Measurements from ENCODE around the gene CREBL2.

The CREBL2 gene

DNA sequence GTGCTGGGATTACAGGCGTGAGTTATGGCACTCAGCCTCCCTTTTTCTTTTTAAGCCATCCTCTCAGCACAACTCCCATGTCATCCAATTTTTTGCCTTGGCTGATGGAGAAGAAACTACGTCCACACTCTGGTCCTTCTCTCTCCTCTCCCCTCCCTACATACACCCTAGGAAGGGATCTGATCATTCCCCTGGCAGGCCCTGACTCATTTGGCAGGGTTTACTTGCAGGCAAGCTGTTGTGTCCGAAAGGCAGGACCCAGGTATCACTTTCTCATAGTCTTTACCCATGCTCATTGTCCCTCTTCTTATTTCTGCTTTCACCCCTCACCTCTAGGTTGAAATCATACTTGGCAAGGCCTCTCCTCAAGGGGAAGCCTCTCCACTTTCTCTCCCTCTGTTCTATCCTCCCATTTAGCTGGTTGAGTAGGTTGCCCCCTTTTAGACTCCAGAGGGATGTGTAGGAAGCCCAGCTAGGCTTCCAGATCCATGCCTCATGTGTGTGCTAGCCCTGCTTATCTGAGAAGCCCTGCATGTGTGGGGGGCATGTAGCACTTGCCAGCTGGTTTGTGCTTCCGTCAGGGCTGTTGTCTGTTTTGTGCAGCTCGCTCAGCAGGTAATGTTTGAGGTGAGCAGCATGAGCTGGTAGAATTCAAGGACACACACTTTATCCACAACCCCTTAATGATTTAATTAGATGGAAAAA, 69.5 kb downstream of the CREBL2 start:
- no peak for DNase-seq

DNA sequence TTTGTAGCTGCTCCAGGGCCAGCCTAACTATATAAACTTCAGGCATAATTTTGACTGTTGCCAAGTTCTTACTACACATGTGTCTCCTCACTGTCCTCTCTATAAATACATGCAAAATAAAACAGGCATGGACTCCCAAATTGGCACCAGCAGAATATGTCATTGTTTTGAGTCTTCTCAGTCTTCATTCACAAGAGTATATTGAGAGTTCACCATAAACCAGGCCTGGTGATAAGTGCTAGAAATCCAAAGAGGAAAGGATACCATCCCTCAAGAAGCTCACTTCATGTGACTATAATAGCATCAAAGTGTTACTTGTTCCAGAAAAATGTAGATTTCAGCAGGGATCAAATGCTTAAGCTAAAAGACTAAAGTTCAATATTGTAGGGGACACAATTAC, 70.6 kb downstream of the CREBL2 start:
- DNase-seq = no peak

DNA sequence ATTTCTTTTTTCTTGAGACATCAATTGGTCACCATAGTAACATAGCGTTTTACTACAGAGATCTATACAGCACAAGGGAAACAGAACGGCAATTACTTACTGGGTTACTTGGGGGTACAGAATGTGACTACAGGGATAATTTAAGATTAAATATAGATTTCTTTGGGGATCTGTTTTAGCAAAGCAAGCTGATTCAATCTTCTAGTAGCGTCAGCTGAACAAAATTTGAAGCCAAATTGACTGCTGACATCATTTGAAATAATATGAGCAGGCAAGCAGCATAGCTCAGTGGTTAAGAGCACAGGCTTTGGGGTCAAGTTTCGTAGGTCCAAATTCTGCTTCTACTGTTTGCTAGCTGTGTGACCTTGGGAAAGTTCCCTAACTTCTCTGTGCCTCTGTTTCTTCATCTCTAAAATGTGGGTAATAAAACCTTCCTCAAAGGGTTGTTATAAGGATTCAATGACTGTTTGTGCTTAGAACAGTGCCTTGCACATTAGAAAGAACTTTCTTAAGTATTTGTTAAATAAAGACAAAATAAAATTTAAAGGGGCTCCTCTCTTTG, 71.5 kb downstream of the CREBL2 start:
- no peak for DNase-seq

DNA sequence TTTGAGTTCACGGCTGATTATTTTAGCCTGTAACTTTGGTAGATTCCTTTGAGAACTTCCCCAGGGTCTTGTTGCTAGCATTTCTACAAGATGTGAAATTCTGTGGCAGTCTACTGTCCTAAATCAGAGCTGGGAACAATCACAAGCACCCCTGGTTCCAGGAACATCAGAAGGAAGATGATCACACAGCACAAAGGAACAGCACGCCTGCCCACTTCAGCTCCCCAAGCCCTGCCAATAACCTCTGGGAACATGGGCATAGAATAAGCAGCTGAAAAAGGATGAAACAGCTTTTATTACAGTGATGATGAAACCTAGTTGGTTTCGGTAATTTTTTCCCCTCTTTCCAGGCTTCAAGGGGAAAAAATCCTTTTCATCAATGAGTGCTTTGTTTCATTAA, 72.0 kb downstream of the CREBL2 start:
- no peak for DNase-seq

DNA sequence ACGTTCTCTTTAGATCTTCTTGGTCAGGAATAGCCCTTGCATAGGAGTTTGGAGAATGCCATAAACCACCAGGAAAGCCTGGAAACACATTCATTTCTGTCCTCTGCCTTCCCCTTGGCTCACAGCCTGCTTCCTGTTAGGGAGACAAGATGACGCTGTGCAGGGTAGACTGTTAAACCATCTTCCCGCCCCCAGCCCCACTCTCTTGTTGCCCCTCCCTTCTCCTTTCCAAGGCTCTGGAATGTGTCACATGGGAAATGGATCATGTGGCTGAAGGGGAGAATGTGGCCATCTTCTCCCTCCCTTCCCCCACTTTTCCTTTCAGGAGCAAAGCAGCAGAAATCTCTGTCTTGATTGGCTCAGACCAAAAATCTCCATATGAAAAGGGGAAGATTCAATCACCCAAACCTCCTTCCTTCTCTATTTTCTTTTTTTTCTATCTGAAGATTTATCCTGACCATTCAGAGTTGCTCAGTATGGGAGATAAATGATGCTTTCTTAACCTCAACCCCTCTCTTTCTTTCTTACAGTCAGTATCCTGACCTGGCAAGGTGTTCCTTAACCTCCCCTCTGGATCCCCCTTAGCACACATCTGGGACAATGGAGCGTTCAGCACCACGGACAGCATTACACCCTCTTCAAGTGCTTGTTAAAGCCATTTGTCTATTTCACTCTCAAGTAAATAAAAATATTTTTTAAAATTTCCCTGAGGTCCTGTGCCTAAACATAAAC, 72.9 kb downstream of the CREBL2 start:
- no peak for DNase-seq

DNA sequence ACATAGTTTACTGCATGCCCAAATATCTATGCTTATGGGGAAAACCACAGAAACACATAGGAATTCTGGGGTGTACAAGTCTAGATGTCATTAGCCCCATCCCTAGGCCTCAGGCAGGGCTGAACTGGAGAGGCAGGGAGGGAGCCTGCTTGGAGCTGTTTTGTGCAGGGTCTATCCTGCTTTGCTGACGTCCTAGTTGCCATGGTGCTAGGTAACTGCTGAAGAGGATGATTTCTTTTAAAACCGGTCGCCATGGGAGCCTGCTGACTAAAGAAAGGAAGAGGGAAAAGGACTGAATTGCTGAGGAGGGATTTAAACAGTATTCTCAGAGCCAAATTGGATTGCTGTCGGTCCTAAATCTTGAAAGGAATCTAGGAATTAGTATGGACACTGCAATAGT, 73.6 kb downstream of the CREBL2 start:
- DNase-seq = no peak

DNA sequence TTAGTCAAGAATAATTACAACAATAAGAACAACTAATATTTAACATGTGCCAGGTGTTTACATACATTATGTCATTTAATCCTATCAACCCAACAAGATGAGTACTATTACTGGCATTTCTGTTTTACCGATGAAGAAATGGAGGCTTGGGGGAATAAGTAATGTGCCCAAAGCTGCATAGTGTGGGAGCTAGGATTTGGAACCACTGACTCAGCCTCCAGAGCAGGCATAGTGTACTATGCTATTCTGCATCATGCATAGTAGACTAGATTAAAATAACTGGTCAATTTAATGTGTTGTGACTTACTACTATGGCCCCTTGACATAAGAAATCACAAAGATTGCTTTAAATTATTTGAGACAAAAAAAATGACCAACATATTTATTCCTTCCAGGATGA, 74.8 kb downstream of the CREBL2 start:
- DNase-seq = no peak

DNA sequence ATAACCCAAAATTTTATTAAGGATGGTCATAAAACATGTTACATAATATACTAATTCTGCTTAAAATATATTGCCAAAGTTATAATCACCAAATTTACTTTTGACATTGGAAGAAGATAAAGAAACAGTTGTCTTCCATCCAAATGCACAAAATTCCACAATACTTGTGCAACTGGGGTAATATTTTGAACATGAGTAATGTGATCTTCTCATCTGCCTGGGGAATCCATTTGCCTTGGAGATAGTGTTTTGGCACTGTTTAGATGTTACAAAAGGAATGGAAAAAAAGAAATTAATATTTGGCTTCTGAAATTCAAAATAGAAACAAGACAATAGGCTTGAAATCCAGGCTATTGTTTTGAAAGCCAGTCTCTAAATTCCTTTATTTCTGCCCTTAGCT, 75.2 kb downstream of the CREBL2 start:
- no peak for DNase-seq

DNA sequence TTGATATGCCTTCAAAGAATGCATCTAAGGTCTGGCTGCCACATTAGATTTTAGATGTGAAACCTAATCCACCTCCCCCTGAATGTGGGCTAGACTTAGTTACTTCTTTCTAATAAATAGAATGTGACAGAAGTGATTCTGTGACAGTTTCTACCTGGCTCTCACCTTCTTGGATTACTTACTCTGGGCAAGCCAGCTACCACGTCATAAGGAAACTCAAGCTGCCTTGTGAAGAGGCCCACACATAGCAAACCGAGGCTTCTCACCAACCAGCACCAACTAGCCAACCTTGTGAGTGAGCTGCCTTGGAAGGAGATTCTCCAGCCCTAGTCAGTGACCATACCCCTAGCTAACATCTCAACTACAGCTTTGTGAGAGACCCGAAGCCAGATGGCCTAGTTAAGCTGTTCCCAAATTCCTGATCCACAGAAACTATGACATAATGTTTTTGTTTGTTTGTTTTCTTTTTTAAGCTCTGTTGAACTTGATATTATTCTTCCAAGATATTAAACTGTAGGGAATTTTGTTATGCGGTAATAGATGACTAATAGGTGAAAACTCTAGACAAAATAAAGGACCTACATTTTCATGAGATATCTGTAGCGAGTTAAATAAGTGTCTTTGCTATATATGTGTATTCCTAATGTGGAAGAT, 78.1 kb downstream of the CREBL2 start:
- no peak for DNase-seq

DNA sequence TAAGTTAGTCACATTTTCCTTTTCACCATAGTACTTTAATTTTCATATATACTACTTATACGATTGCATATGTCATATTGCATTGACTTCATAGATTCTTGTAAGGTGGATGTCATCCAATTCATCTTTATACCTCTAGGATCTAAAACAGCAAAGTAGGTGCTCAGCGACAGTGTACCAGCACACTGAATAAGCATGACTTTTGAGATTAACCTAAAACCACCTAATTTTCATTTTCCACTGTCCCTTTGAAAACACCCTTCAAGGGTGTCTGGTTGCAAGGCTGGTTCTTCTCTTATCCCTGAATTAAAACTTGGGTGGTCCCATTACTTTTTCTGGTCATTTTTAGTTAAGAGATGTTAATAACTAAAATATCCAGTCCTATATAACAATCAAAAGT, 79.9 kb downstream of the CREBL2 start:
- no peak for DNase-seq

DNA sequence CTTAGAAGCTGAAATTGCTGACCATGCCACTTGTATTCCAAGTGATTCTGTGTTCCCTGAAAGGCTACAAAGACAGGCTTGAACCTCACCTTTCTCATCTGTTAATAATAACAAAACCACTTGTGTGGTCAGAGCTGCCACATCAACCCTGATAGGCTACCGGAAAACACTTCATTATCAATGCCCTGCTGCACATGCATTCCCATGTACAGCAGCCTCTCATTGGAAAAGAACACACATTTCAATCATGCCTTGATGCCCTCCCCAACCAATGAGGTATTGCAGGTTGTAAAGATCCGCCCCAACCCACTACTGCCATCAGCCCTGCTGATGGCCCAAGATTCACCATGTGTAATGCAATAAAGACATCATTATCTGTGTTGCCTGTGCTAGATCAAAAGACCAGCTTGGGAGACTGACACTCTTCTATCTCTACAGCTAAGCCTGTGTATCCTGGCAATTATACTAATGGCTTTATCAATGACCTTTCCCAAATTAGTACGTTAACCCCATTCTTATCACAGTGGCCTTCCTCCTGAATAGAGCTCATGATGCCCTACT, 81.5 kb downstream of the CREBL2 start:
- no peak for DNase-seq
